ENCODE results near the gene ADGRA1.
"Not testable (repeated sequence)": the region's sequence is repeated elsewhere in the genome, so short reads cannot be mapped to it uniquely, and the experiment has no call there.

ADGRA1 gene

GRCh38 chr10:133142523-133143199 is 54.9 kb downstream of the ADGRA1 start:
- TF ChIP-seq, protein P1, sequence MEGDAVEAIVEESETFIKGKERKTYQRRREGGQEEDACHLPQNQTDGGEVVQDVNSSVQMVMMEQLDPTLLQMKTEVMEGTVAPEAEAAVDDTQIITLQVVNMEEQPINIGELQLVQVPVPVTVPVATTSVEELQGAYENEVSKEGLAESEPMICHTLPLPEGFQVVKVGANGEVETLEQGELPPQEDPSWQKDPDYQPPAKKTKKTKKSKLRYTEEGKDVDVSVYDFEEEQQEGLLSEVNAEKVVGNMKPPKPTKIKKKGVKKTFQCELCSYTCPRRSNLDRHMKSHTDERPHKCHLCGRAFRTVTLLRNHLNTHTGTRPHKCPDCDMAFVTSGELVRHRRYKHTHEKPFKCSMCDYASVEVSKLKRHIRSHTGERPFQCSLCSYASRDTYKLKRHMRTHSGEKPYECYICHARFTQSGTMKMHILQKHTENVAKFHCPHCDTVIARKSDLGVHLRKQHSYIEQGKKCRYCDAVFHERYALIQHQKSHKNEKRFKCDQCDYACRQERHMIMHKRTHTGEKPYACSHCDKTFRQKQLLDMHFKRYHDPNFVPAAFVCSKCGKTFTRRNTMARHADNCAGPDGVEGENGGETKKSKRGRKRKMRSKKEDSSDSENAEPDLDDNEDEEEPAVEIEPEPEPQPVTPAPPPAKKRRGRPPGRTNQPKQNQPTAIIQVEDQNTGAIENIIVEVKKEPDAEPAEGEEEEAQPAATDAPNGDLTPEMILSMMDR (IDR thresholded peaks at IDR 0.05; ENCODE audit: control insufficient read depth, insufficient read depth, low read depth, low read length, missing control alignments) = no peak
- H3K4me3 ChIP-seq (ENCODE audit: control insufficient read depth, low read depth, low read length) = no peak overlapping the region
- no peak for DNase-seq (ENCODE audit: low read depth)

DNA sequence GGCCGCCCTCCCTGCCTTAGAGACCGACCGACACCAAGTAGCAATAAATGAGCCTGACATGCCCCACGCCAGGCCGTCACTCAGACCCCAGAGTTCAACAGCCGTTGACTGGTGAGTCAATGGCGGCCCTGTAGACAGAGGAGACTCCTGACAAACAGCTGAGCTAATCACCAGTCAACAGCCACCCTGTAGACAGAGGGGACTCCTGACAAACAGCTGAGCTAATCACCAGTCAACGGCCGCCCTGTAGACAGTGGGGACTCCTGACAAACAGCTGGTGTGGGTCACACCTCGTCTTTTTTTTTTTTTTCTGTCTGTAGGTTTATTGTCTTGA is 55.4 kb downstream of the ADGRA1 start:
- no peak for DNase-seq (ENCODE audit: low read depth)
- H3K4me3 ChIP-seq (ENCODE audit: control insufficient read depth, low read depth, low read length) = no peak overlapping the region
- TF ChIP-seq, protein P1 (IDR thresholded peaks at IDR 0.05; ENCODE audit: control insufficient read depth, insufficient read depth, low read depth, low read length, missing control alignments) = no peak

DNA sequence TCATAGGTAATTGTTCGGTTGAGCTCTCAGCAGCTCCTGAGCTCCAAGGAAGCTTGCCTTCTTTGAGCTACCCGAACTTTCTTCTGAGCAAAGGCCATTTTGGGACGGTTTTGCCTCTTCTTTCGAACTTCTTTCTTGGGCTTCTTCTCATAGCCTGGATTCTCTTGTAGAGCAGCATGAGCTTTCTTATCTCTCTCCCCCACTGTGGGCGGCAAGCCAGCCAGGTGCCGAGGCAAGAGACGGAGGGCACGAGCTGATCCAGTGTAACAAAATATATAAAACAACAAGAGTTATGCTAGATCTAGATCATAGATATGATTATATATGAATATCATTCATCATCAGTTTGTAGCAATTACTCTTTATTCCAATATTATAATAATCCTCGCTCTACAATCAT is 55.8 kb downstream of the ADGRA1 start:
- TF ChIP-seq, protein P1 (IDR thresholded peaks at IDR 0.05; ENCODE audit: control insufficient read depth, insufficient read depth, low read depth, low read length, missing control alignments) = no peak
- H3K4me3 ChIP-seq (ENCODE audit: control insufficient read depth, low read depth, low read length) = no peak overlapping the region

GRCh38 chr10:133144771-133145170 is 57.0 kb downstream of the ADGRA1 start:
- H3K4me3 ChIP-seq (ENCODE audit: control insufficient read depth, low read depth, low read length) = no peak overlapping the region
- DNase-seq (ENCODE audit: low read depth) = no peak
- TF ChIP-seq, protein P1 (IDR thresholded peaks at IDR 0.05; ENCODE audit: control insufficient read depth, insufficient read depth, low read depth, low read length, missing control alignments) = no peak

More for the DNA sequence above, 55.8 kb downstream of the ADGRA1 start:
- no peak for DNase-seq (ENCODE audit: low read depth)

DNA sequence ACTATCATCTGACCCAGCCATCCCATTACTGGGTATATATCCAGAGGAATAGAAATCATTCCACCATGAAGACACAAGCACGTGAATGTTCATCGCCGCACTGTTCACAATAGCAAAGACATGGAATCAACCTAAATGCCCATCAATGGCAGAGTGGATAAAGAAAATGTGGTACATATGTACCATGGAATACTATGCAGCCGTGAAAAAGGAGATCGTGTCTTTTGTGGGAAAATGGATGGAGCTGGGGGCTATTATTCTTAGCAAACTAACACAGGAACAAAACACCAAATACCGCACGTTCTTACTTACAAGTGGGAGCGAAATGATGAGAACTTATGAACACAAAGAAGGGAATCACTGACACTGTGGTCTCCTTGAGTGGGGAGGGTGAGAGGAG is 62.5 kb downstream of the ADGRA1 start:
- no peak overlapping the region for H3K4me3 ChIP-seq (ENCODE audit: control insufficient read depth, low read depth, low read length)
- TF ChIP-seq, protein P1 (IDR thresholded peaks at IDR 0.05; ENCODE audit: control insufficient read depth, insufficient read depth, low read depth, low read length, missing control alignments) = no peak

GRCh38 chr10:133150656-133151055 is 62.9 kb downstream of the ADGRA1 start:
- TF ChIP-seq, protein P1 (IDR thresholded peaks at IDR 0.05; ENCODE audit: control insufficient read depth, insufficient read depth, low read depth, low read length, missing control alignments) = no peak
- no peak for DNase-seq (ENCODE audit: low read depth)
- no peak overlapping the region for H3K4me3 ChIP-seq (ENCODE audit: control insufficient read depth, low read depth, low read length)

More for the DNA sequence above, 62.5 kb downstream of the ADGRA1 start:
- DNase-seq (ENCODE audit: low read depth) = no peak

DNA sequence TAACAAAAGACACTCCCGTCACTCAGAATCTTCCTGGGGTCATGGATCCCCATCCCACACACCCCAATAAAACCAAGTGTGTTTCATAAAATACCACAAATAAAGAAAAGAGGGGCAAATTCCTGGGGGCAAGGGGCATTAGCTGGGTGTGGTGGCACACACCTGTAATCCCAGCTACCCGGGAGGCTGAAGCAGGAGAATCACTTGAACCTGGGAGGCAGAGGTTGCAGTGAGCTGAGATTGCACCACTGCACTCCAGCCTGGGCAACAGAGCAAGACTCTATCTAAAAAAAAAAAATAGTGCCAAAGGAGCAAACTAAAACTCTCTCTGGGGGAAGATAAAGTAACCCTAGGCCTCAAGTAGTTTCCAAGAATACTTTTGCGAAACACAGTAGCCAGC is 63.3 kb downstream of the ADGRA1 start:
- not testable (repeated sequence) for H3K4me3 ChIP-seq (ENCODE audit: control insufficient read depth, low read depth, low read length)

More for the DNA sequence above, 63.3 kb downstream of the ADGRA1 start:
- not testable (repeated sequence) for DNase-seq (ENCODE audit: low read depth)
